ENCODE results near the gene SAC3D1. TPM values are rescaled to one million over a fixed set of nuclear protein-coding genes. Genes with fewer than 3 reads are reported as not detected.

SAC3D1 gene
- total RNA-seq, 1 experiment from 2014 or later: 33.9 TPM

GRCh38 chr11:65067446-65067845, 26.4 kb downstream of the SAC3D1 start:
- no peaks in the 10 kb centered on the region for H3K9me2 ChIP-seq (ENCODE audit: insufficient read depth)
- intact Hi-C loops (cut with micrococcal nuclease; ENCODE audit: unreplicated experiment): no loop called here
- H3F3A ChIP-seq (ENCODE audit: insufficient read depth, low read depth): no peaks in the 10 kb centered on the region
- TF ChIP-seq, protein P1, sequence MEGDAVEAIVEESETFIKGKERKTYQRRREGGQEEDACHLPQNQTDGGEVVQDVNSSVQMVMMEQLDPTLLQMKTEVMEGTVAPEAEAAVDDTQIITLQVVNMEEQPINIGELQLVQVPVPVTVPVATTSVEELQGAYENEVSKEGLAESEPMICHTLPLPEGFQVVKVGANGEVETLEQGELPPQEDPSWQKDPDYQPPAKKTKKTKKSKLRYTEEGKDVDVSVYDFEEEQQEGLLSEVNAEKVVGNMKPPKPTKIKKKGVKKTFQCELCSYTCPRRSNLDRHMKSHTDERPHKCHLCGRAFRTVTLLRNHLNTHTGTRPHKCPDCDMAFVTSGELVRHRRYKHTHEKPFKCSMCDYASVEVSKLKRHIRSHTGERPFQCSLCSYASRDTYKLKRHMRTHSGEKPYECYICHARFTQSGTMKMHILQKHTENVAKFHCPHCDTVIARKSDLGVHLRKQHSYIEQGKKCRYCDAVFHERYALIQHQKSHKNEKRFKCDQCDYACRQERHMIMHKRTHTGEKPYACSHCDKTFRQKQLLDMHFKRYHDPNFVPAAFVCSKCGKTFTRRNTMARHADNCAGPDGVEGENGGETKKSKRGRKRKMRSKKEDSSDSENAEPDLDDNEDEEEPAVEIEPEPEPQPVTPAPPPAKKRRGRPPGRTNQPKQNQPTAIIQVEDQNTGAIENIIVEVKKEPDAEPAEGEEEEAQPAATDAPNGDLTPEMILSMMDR (conservative IDR thresholded peaks at IDR 0.05): no peak
- TF ChIP-seq EZH2 (IDR thresholded peaks at IDR 0.05; ENCODE audit: low read depth): no peak
- no TSS peak for BruUV-seq (replicated peaks)
- H3K9me3 ChIP-seq (ENCODE audit: insufficient read depth, low read depth): no peaks in the 10 kb centered on the region
- DNase-seq: no peak
- H3K36me3 ChIP-seq (ENCODE audit: low read depth): no peaks in the 10 kb centered on the region
- no peaks in the 10 kb centered on the region for H4K20me1 ChIP-seq (ENCODE audit: insufficient read depth)
- H3K4me2 ChIP-seq: no peak overlapping the region
- ChIA-PET POLR2A (ENCODE audit: unreplicated experiment) (no interaction called here), CTCF (no interaction called here)
- H3K79me2 ChIP-seq (ENCODE audit: low read depth): no peaks in the 10 kb centered on the region
- H3K27ac ChIP-seq: no peak overlapping the region
- H3K27me3 ChIP-seq (ENCODE audit: insufficient read depth, low read depth): no peaks in the 10 kb centered on the region
- no peak overlapping the region for H2AFZ ChIP-seq
- no peaks in the 10 kb centered on the region for H3K4me1 ChIP-seq (replicated peaks; ENCODE audit: insufficient read depth)
- no peak overlapping the region for H3K4me3 ChIP-seq

DNA sequence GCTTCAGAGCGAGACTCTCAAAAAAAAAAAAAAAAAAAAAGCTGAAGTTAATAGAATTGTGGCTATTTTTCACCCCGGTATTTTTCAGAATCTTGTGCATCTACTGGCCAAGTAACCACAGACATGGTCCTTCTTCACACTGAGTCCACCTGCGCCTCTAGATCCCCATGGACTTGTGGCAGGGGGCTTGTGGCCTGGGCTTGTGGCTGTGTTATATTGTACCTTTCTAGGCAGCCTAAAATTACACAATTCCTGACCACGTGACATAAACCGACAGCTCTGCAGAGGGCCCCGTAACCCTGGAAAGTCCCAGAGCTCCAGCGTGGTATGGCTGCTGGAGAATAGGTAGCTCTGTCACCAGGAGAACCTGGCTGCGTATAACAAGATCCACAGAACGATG, 28.2 kb downstream of the SAC3D1 start:
- Histone ChIP-seq H3F3A (ENCODE audit: insufficient read depth, low read depth) (no peaks in the 10 kb centered on the region), H3K27ac (no peak overlapping the region), H4K20me1 (ENCODE audit: insufficient read depth) (no peaks in the 10 kb centered on the region), H2AFZ (no peak overlapping the region), H3K9me2 (ENCODE audit: insufficient read depth) (no peaks in the 10 kb centered on the region), H3K79me2 (ENCODE audit: low read depth) (no peaks in the 10 kb centered on the region), H3K9me3 (ENCODE audit: insufficient read depth, low read depth) (no peaks in the 10 kb centered on the region), H3K4me1 (replicated peaks; ENCODE audit: insufficient read depth) (no peaks in the 10 kb centered on the region), H3K4me3 (no peak overlapping the region), H3K27me3 (ENCODE audit: insufficient read depth, low read depth) (no peaks in the 10 kb centered on the region), H3K36me3 (ENCODE audit: low read depth) (no peaks in the 10 kb centered on the region), H3K4me2 (no peak overlapping the region)
- no peak for TF ChIP-seq EZH2 (IDR thresholded peaks at IDR 0.05; ENCODE audit: low read depth)
- TF ChIP-seq, protein P1 (conservative IDR thresholded peaks at IDR 0.05): no peak
- ChIA-PET CTCF (interaction anchor here (0.5 to 0.6 kb wide), 5 partner anchors 20 to 318 kb away, joined by 3 to 7 read pairs (median 4); no protein-coding TSS in a partner anchor), POLR2A (ENCODE audit: unreplicated experiment) (interaction anchor here (0.7 kb wide), 1 partner anchor 114 kb away, joined by 6 read pairs; no protein-coding TSS in a partner anchor)
- intact Hi-C loops (cut with micrococcal nuclease; ENCODE audit: unreplicated experiment): no loop called here
- DNase-seq: no peak
- BruUV-seq (replicated peaks): no TSS peak

DNA sequence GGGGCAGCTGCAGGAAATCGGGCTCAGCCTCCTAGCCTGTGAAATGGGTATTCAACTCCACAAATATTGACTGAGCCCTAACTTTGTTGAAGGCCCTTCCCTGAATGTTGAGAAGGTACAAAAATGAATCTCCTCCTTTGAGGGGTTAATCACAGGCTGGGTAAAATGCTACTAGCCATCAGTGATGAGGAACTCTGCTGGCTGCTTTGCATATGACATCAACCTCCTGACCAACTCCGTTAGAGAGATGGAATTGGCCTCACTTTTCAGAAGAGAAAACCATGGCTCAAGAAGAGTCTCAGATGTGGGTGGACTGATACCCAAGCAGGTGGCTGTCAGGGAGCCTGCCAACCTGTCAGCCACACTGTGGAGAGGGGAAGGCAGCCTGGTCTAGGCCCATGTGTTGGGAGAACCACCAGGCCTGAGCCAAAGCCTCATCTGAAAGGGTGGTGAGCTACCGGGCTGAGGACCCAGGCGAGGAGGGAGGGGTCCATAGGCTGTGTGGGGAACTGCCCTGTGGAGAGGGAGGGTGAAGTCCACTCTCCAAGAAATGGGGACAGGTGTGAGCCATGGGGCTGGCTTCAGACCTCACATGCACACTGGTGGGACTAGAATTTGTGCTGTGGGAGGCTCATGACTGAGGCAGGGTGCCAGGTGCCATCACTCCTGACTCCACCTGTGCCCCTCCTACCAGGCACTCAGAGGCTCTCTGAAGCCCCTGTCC, 31.1 kb downstream of the SAC3D1 start:
- Histone ChIP-seq H3K9me2 (ENCODE audit: insufficient read depth) (no peaks in the 10 kb centered on the region), H3K79me2 (ENCODE audit: low read depth) (no peaks in the 10 kb centered on the region), H3K36me3 (ENCODE audit: low read depth) (no peaks in the 10 kb centered on the region), H3K27me3 (ENCODE audit: insufficient read depth, low read depth) (no peaks in the 10 kb centered on the region), H2AFZ (no peak overlapping the region), H3F3A (ENCODE audit: insufficient read depth, low read depth) (peaks cover 14% of the 10 kb centered on the region), H3K4me2 (no peak overlapping the region), H3K4me1 (replicated peaks; ENCODE audit: insufficient read depth) (no peaks in the 10 kb centered on the region), H3K27ac (no peak overlapping the region), H3K4me3 (no peak overlapping the region), H4K20me1 (ENCODE audit: insufficient read depth) (no peaks in the 10 kb centered on the region), H3K9me3 (ENCODE audit: insufficient read depth, low read depth) (no peaks in the 10 kb centered on the region)
- intact Hi-C loops (cut with micrococcal nuclease; ENCODE audit: unreplicated experiment): no loop called here
- ChIA-PET POLR2A (ENCODE audit: unreplicated experiment) (no interaction called here), CTCF (no interaction called here)
- BruUV-seq (replicated peaks): no TSS peak
- peak in 1 of 2 experiments; percentile 15 for DNase-seq
- TF ChIP-seq, protein P1 (conservative IDR thresholded peaks at IDR 0.05): no peak
- TF ChIP-seq EZH2 (IDR thresholded peaks at IDR 0.05; ENCODE audit: low read depth): no peak

Data from PC-9 (cell line).